Right lobe of liver (tissue), 6 donors: ENCODE data around the gene TOR1AIP2. TPM values are rescaled to one million over a fixed set of nuclear protein-coding genes. Genes with fewer than 3 reads are reported as not detected.
A peak's percentile ranks its signal among the peaks of the same experiment; 100 is the strongest.

Source experiments
- ATAC-seq, 4 donors: fragments of 200-7000 bp; cut with Tn5 transposase; one replicate each; pipeline ENCODE4 v1.9.1; 2020; ENCODE audit warnings: mild to moderate bottlenecking in 4 of 4, moderate library complexity in 4 of 4
- DNase-seq, 3 donors: peaks; one replicate each; pipeline ENCODE4 v3.0.0-alpha.2; 2020
- H3K27ac ChIP-seq, 3 donors: fragments of 200-600 bp; one replicate each; pipeline ENCODE4 v1.8.0; 2022
- H3K27me3 ChIP-seq, 2 donors: fragments of 200-600 bp; one replicate each; pipeline ENCODE4 v1.8.0; 2022
- H3K36me3 ChIP-seq, 4 donors: fragments of 200-600 bp; sonication (generic) in 1 of 4; one replicate each; pipeline versions ENCODE4 v1.5.1 to v1.8.0; 2017 to 2022; ENCODE audit warnings: control low read depth in 1 of 4
- H3K4me1 ChIP-seq, 4 donors: fragments of 200-600 bp; sonication (generic) in 1 of 4; one replicate each; pipeline versions ENCODE4 v1.5.1 to v1.8.0; 2017 to 2022; ENCODE audit warnings: control low read depth in 1 of 4
- H3K4me3 ChIP-seq, 3 donors: fragments of 200-600 bp; one replicate each; pipeline ENCODE4 v1.8.0; 2022
- H3K9me3 ChIP-seq, 4 donors: fragments of 200-600 bp; sonication (generic) in 1 of 4; one replicate each; pipeline versions ENCODE4 v1.5.1 to v1.8.0; 2017 to 2022; ENCODE audit warnings: control low read depth in 1 of 4
- POLR2A ChIP-seq: fragments of 450-650 bp; IDR thresholded peaks from one replicate; pipeline ENCODE4 v1.6.1; 2017; ENCODE audit warnings: antibody characterized with exemption, mild to moderate bottlenecking
- WGBS: methylation state at CpG from one replicate; pipeline ENCODE4 v1.1.6; 2018; ENCODE audit warnings: low coverage, low lambda C conversion rate; ENCODE audit not compliant: insufficient coverage; ENCODE audit errors: missing lambda C conversion rate; 5-methylcytosine and 5-hydroxymethylcytosine counted together
- intact Hi-C, 2 donors: fragments of 100-400 bp; cut with DNase I; formaldehyde crosslinking; loops; one replicate each; pipeline versions ENCODE4 v1.11.2 to v1.14.1; 2022
- total RNA-seq, 6 experiments: library from RNA; depleted of rRNA in 2 of 6; stranded (reverse); fragments of >200 nt in 2 of 6; fragmentation: NEBNext Ultra II Directional in 3 of 6; extraction: Animal tissue kit (Norgen Biotek cat#: 25700) in 3 of 6; gene quantifications; one replicate each; pipeline versions ENCODE4 v1.1.0 to v1.2.4, GENCODE V29; 2016 to 2023
- TF ChIP-seq, protein P1 (sequence below), 4 donors: fragments of 200-600 bp in 3 of 4; fragments of 450-650 bp in 1 of 4; IDR thresholded peaks; one replicate each; pipeline versions ENCODE4 v1.5.1 to v1.8.0; 2016 to 2022; ENCODE audit warnings: antibody characterized with exemption in 4 of 4, mild to moderate bottlenecking in 2 of 4
- donor health status: DM: no; HTN: yes; CAD: no.
- donor health status: DM: no; HTN: no; CAD: no.
- donor health status: DM: no; HTN: no; CAD: no.
- donor health status: DM: no; HTN: yes; CAD: no.
- donor health status: DM: no; HTN: yes; CAD: no.

TOR1AIP2 gene
- total RNA-seq, 6 experiments from 2014 or later: 73.3 to 140 (median 90.4) TPM

DNA sequence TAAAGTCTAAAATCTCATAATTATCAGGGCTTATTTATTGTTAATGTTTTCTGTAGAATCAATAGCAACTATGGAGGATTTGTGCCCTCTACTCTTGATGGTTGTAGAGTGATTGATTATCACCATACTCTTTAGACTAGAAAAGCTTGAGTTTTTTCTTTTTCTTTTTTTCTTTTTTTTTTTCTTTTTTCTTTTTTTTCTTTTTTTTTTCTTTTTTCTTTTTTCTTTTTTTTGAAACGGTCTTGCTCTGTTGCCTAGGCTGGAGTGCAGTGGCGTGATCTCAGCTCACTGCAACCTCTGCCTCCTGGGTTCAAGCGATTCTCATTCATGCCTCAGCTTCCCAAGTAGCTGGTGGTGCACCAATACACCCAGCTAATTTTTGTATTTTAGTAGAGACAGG, 34.2 kb upstream of the TOR1AIP2 start:
- Histone ChIP-seq H3K36me3 (peaks cover 6 to 76% (median 24%) of the 10 kb centered on the region in 4 donors), H3K27me3 (no peaks in the 10 kb centered on the region), H3K27ac (no peak overlapping the region), H3K4me3 (no peak overlapping the region), H3K9me3 (no peaks in the 10 kb centered on the region), H3K4me1 (no peaks in the 10 kb centered on the region)
- ATAC-seq (no peak), DNase-seq (no peak)
- WGBS: 96% methylated on average over 3 of the region's 3 CpGs
- TF ChIP-seq, protein P1, sequence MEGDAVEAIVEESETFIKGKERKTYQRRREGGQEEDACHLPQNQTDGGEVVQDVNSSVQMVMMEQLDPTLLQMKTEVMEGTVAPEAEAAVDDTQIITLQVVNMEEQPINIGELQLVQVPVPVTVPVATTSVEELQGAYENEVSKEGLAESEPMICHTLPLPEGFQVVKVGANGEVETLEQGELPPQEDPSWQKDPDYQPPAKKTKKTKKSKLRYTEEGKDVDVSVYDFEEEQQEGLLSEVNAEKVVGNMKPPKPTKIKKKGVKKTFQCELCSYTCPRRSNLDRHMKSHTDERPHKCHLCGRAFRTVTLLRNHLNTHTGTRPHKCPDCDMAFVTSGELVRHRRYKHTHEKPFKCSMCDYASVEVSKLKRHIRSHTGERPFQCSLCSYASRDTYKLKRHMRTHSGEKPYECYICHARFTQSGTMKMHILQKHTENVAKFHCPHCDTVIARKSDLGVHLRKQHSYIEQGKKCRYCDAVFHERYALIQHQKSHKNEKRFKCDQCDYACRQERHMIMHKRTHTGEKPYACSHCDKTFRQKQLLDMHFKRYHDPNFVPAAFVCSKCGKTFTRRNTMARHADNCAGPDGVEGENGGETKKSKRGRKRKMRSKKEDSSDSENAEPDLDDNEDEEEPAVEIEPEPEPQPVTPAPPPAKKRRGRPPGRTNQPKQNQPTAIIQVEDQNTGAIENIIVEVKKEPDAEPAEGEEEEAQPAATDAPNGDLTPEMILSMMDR (IDR thresholded peaks at IDR 0.05): no peak
- no peak for TF ChIP-seq POLR2A
- intact Hi-C loops: no loop called here

- no peaks in the 10 kb centered on the region for H3K4me1 ChIP-seq
- TF ChIP-seq, protein P1 (IDR thresholded peaks at IDR 0.05): no peak
- intact Hi-C loops: no loop called here
- H3K4me3 ChIP-seq: no peak overlapping the region
- WGBS: 71% methylated on average over 1 of the region's 1 CpG
- ATAC-seq (no peak), DNase-seq (no peak)
- no peaks in the 10 kb centered on the region for H3K9me3 ChIP-seq
- peaks cover 6 to 75% (median 25%) of the 10 kb centered on the region in 4 donors for H3K36me3 ChIP-seq
- H3K27ac ChIP-seq: no peak overlapping the region
- H3K27me3 ChIP-seq: no peaks in the 10 kb centered on the region
Measured at GRCh38 chr1:179910934-179911333, 33.3 kb upstream of the TOR1AIP2 start.

DNA sequence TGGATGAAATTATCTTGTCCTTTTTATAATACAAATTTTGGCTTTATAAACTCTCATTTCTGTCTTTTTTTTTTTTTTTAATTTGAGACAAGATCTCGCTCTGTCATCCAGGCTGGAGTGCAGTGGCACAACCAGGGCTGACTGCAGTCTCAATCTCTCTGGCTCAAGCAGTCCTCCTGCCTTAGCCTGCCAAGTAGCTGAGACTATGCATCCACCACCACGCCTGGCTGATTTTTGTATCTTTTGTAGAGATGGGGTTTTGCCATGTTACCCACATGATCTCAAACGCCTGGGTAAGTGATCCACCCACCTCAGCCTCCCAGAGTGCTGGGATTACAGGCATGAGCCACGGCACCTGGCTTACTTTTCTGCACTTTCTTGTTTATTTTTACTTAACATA, 12.0 kb upstream of the TOR1AIP2 start:
- ATAC-seq: no peak
- no peak for DNase-seq
- no peak overlapping the region for H3K27ac ChIP-seq
- H3K9me3 ChIP-seq: no peaks in the 10 kb centered on the region
- WGBS: 86% methylated on average over 4 of the region's 4 CpGs
- H3K27me3 ChIP-seq: no peaks in the 10 kb centered on the region
- no peak for TF ChIP-seq POLR2A
- peaks cover 0 to 69% (median 16%) of the 10 kb centered on the region in 4 donors for H3K36me3 ChIP-seq
- intact Hi-C loops: no loop called here
- peaks cover 0 to 19% (median 0%) of the 10 kb centered on the region in 4 donors for H3K4me1 ChIP-seq
- H3K4me3 ChIP-seq: no peak overlapping the region

GRCh38 chr1:179888071-179888470, 10.5 kb upstream of the TOR1AIP2 start:
- Histone ChIP-seq H3K4me1 (peaks cover 0 to 31% (median 2%) of the 10 kb centered on the region in 4 donors), H3K27ac (no peak overlapping the region), H3K36me3 (peaks cover 0 to 65% (median 16%) of the 10 kb centered on the region in 4 donors), H3K9me3 (no peaks in the 10 kb centered on the region), H3K27me3 (no peaks in the 10 kb centered on the region), H3K4me3 (no peak overlapping the region)
- WGBS: 60% methylated on average over 2 of the region's 2 CpGs
- ATAC-seq: peak in 1 of 4 donors; percentile 33
- intact Hi-C loops: no loop called here
- no peak for DNase-seq
- TF ChIP-seq POLR2A: no peak
- TF ChIP-seq, protein P1 (IDR thresholded peaks at IDR 0.05): no peak

GRCh38 chr1:179883745-179884138, 6.1 kb upstream of the TOR1AIP2 start:
- Histone ChIP-seq H3K36me3 (peaks cover 0 to 29% (median 4%) of the 10 kb centered on the region in 4 donors), H3K4me1 (peaks cover 0 to 46% (median 5%) of the 10 kb centered on the region in 4 donors), H3K4me3 (peak overlapping the region; percentile 62 to 80 (median 77)), H3K9me3 (no peaks in the 10 kb centered on the region), H3K27me3 (no peaks in the 10 kb centered on the region), H3K27ac (peak overlapping the region in 2 of 3 donors; percentile 99)
- DNase-seq: no peak
- ATAC-seq: no peak
- intact Hi-C loops: no loop called here
- TF ChIP-seq POLR2A: no peak
- 19% methylated on average over 4 of the region's 4 CpGs for WGBS
